GM10248 (cell line): ENCODE measurements around the gene ARHGAP5.

Experiments used
- CTCF ChIA-PET: fragments of 300-600 bp; sonication (Branson Sonifier 250); formaldehyde crosslinking; extraction: SDS; loops from one replicate; lab custom pipeline; 2021; ENCODE audit warnings: antibody characterized with exemption; lab: Yijun Ruan, JAX
- POLR2A ChIA-PET: fragments of 350-650 bp; sonication (Branson Sonifier 250); formaldehyde crosslinking; extraction: SDS; loops from one replicate; lab custom pipeline; 2020; ENCODE audit warnings: antibody characterized with exemption; lab: Yijun Ruan, JAX
- DNase-seq: peaks from one replicate; pipeline ENCODE4 v3.0.0; 2012; ENCODE audit errors: extremely low spot score
- CTCF ChIP-seq: IDR thresholded peaks from 2 replicates; pipeline ENCODE4 v1.5.1; 2012; ENCODE audit warnings: mild to moderate bottlenecking, low read depth; ENCODE audit errors: extremely low read depth, missing control alignments, control extremely low read depth

The ARHGAP5 gene

GRCh38 chr14:32074887-32075572 is 2.1 kb upstream of the ARHGAP5 start:
- ChIA-PET POLR2A (no interaction called here), CTCF (interaction anchor here (0.9 to 2.1 kb wide), 2 partner anchors 176 to 178 kb away, joined by 4 to 10 read pairs; no protein-coding TSS in a partner anchor)
- DNase-seq: no peak
- no peak for TF ChIP-seq CTCF

DNA sequence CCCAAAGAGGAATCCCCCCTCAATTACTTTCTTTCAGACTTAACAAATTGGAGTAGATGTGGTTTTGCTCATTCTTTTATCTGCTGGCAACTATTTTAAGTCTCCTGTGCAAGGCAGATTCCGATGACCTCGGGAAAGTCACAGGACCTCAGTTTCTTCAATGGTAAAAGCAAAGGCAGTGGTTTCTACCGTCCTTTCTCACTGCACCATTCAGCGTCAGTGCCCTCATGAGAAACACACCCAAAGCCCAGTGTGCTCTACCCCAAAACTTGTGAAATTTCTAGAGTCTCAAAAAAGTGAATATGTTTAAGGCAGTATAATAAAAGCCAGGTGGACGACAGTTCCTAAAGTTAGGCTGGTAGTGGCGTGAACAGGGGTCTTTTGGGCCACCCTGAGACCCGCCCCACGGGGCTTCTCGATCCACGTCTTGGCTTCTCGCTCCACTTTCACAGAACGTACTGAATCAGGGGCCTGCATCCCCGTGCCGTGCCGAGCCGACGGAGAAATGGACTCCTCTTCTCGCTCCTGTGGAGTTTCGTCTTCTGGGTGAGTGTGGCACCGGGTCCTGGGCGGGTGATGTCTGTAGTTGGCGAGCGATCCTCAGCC is 1.3 kb upstream of the ARHGAP5 start:
- ChIA-PET CTCF (interaction anchor here (0.8 to 2.1 kb wide), 6 partner anchors 22 to 402 kb away, joined by 3 to 10 read pairs (median 4); no protein-coding TSS in a partner anchor), POLR2A (no interaction called here)
- DNase-seq: peak; percentile 39
- no peak for TF ChIP-seq CTCF

DNA sequence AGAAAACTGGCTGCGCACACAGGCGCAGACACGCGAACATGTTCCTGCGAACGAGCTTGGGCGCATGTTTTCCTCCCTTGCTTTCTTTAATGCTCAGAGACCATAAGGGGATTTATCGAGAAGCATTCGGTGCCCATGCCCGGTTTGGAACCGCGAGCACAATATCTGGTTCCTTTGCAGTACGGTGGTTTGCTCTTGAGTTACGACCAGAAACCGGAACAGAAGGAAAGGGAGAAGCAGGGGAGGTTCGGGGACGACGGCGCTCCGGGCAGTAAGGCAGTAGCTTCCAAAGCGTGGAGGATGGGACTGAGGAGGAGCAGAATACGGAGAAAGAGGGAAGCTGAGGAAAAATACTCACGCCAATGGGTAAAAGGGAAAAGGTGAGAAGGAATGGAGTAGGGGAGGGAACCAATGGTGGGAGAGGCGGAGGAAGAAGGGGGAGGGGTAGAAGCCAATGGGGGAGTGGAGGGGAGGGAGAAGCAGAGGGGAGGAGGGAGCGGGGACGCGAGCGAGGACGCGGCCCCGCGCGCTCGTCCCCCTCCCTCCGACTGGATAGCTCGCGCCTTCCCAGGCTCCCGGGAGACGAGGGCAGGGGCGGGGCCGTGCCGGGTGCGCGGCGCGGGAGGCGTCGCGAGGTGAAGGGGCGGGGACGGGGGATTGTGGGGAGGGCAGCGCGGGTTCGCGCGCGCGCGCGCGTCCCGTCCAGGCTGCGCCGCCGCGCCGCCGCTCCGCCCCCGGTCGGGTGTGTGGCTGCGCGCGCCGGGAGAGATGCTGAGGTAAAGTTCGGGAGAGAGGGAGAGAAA is 625 bp upstream of the ARHGAP5 start:
- peak; percentile 79 for DNase-seq

GRCh38 chr14:32078023-32078857 is 1.1 kb downstream of the ARHGAP5 start:
- DNase-seq: peak; percentile 17
- CTCF ChIA-PET: interaction anchor here (1.0 to 1.7 kb wide), 2 partner anchors 174 to 177 kb away, joined by 3 to 5 read pairs; no protein-coding TSS in a partner anchor

More for the DNA sequence above, 625 bp upstream of the ARHGAP5 start:
- no peak for TF ChIP-seq CTCF
- POLR2A ChIA-PET: interaction anchor here (0.5 kb wide), 1 partner anchor 144 kb away, joined by 3 read pairs; no protein-coding TSS in a partner anchor
- CTCF ChIA-PET: interaction anchor here (0.8 to 2.1 kb wide), 6 partner anchors 21 to 401 kb away, joined by 3 to 10 read pairs (median 3); no protein-coding TSS in a partner anchor

GRCh38 chr14:32078858-32079216 is 1.7 kb downstream of the ARHGAP5 start:
- no peak for TF ChIP-seq CTCF
- POLR2A ChIA-PET: no interaction called here
- no peak for DNase-seq
- CTCF ChIA-PET: no interaction called here

More at GRCh38 chr14:32078023-32078857, 1.1 kb downstream of the ARHGAP5 start:
- TF ChIP-seq CTCF: no peak
- POLR2A ChIA-PET: interaction anchor here (0.6 kb wide), 1 partner anchor 39 kb away, joined by 5 read pairs; no protein-coding TSS in a partner anchor
